Measurements from ENCODE around the gene ZNG1A. TPM values are rescaled to one million over a fixed set of nuclear protein-coding genes. Genes with fewer than 3 reads are reported as not detected.
"Not testable (repeated sequence)": the region's sequence is repeated elsewhere in the genome, so short reads cannot be mapped to it uniquely, and the experiment has no call there.

The ZNG1A gene
- total RNA-seq, 1 experiment from 2014 or later: 34.4 TPM

GRCh38 chr9:98775-99174 is 80.1 kb downstream of the ZNG1A start:
- not testable (repeated sequence) for H3K27me3 ChIP-seq (replicated peaks); H3K27ac ChIP-seq; H3K4me3 ChIP-seq; H3K4me1 ChIP-seq (replicated peaks); H3K9me3 ChIP-seq (replicated peaks); H3K36me3 ChIP-seq; DNase-seq (ENCODE audit: low read depth in 1 of 2, low spot score in 2 of 2)

- H3K4me1 ChIP-seq (replicated peaks); H3K36me3 ChIP-seq; H3K9me3 ChIP-seq (replicated peaks); H3K27ac ChIP-seq; H3K27me3 ChIP-seq (replicated peaks); DNase-seq (ENCODE audit: low read depth in 1 of 2, low spot score in 2 of 2); H3K4me3 ChIP-seq: not testable (repeated sequence)
These were observed 83.9 kb downstream of the ZNG1A start for GRCh38 chr9:94992-95391.

- not testable (repeated sequence) for H3K36me3 ChIP-seq; H3K9me3 ChIP-seq (replicated peaks); H3K4me3 ChIP-seq; DNase-seq (ENCODE audit: low read depth in 1 of 2, low spot score in 2 of 2); H3K4me1 ChIP-seq (replicated peaks); H3K27me3 ChIP-seq (replicated peaks); H3K27ac ChIP-seq
These were observed 84.5 kb downstream of the ZNG1A start for GRCh38 chr9:94323-94722.

- H3K27ac ChIP-seq; H3K9me3 ChIP-seq (replicated peaks); DNase-seq (ENCODE audit: low read depth in 1 of 2, low spot score in 2 of 2); H3K4me3 ChIP-seq; H3K4me1 ChIP-seq (replicated peaks); H3K36me3 ChIP-seq; H3K27me3 ChIP-seq (replicated peaks): not testable (repeated sequence)
These were observed 84.9 kb downstream of the ZNG1A start for GRCh38 chr9:93909-94308.

GRCh38 chr9:90851-91250 is 88.0 kb downstream of the ZNG1A start:
- not testable (repeated sequence) for H3K4me1 ChIP-seq (replicated peaks); DNase-seq (ENCODE audit: low read depth in 1 of 2, low spot score in 2 of 2); H3K36me3 ChIP-seq; H3K9me3 ChIP-seq (replicated peaks); H3K27ac ChIP-seq; H3K27me3 ChIP-seq (replicated peaks); H3K4me3 ChIP-seq

GRCh38 chr9:88396-89037 is 90.3 kb downstream of the ZNG1A start:
- not testable (repeated sequence) for H3K4me3 ChIP-seq; H3K27me3 ChIP-seq (replicated peaks); H3K27ac ChIP-seq; H3K9me3 ChIP-seq (replicated peaks); H3K36me3 ChIP-seq; H3K4me1 ChIP-seq (replicated peaks); DNase-seq (ENCODE audit: low read depth in 1 of 2, low spot score in 2 of 2)

GRCh38 chr9:87860-88259 is 91.0 kb downstream of the ZNG1A start:
- not testable (repeated sequence) for H3K27ac ChIP-seq; DNase-seq (ENCODE audit: low read depth in 1 of 2, low spot score in 2 of 2); H3K27me3 ChIP-seq (replicated peaks); H3K4me1 ChIP-seq (replicated peaks); H3K9me3 ChIP-seq (replicated peaks); H3K36me3 ChIP-seq; H3K4me3 ChIP-seq

GRCh38 chr9:87105-87504 is 91.8 kb downstream of the ZNG1A start:
- not testable (repeated sequence) for H3K36me3 ChIP-seq; H3K27me3 ChIP-seq (replicated peaks); H3K27ac ChIP-seq; H3K4me3 ChIP-seq; DNase-seq (ENCODE audit: low read depth in 1 of 2, low spot score in 2 of 2); H3K9me3 ChIP-seq (replicated peaks); H3K4me1 ChIP-seq (replicated peaks)

- H3K27ac ChIP-seq; H3K4me1 ChIP-seq (replicated peaks); H3K9me3 ChIP-seq (replicated peaks); H3K36me3 ChIP-seq; H3K27me3 ChIP-seq (replicated peaks); DNase-seq (ENCODE audit: low read depth in 1 of 2, low spot score in 2 of 2); H3K4me3 ChIP-seq: not testable (repeated sequence)
These were observed 92.2 kb downstream of the ZNG1A start for GRCh38 chr9:86697-87096.

GRCh38 chr9:82932-83689 is 95.7 kb downstream of the ZNG1A start:
- not testable (repeated sequence) for H3K4me1 ChIP-seq (replicated peaks); H3K4me3 ChIP-seq; H3K36me3 ChIP-seq; H3K27ac ChIP-seq; H3K27me3 ChIP-seq (replicated peaks); H3K9me3 ChIP-seq (replicated peaks); DNase-seq (ENCODE audit: low read depth in 1 of 2, low spot score in 2 of 2)

GRCh38 chr9:78333-78732 is 100.5 kb downstream of the ZNG1A start:
- not testable (repeated sequence) for DNase-seq (ENCODE audit: low read depth in 1 of 2, low spot score in 2 of 2); H3K27me3 ChIP-seq (replicated peaks); H3K4me1 ChIP-seq (replicated peaks); H3K36me3 ChIP-seq; H3K9me3 ChIP-seq (replicated peaks); H3K27ac ChIP-seq; H3K4me3 ChIP-seq

GRCh38 chr9:76389-76788 is 102.5 kb downstream of the ZNG1A start:
- not testable (repeated sequence) for H3K36me3 ChIP-seq; DNase-seq (ENCODE audit: low read depth in 1 of 2, low spot score in 2 of 2); H3K27ac ChIP-seq; H3K4me1 ChIP-seq (replicated peaks); H3K9me3 ChIP-seq (replicated peaks); H3K27me3 ChIP-seq (replicated peaks); H3K4me3 ChIP-seq

GRCh38 chr9:73900-74525 is 104.8 kb downstream of the ZNG1A start:
- not testable (repeated sequence) for H3K27ac ChIP-seq; H3K9me3 ChIP-seq (replicated peaks); H3K4me3 ChIP-seq

GRCh38 chr9:73076-73899 is 105.6 kb downstream of the ZNG1A start:
- not testable (repeated sequence) for H3K27me3 ChIP-seq (replicated peaks); H3K4me3 ChIP-seq; H3K4me1 ChIP-seq (replicated peaks); H3K9me3 ChIP-seq (replicated peaks); H3K36me3 ChIP-seq; H3K27ac ChIP-seq; DNase-seq (ENCODE audit: low read depth in 1 of 2, low spot score in 2 of 2)

More at GRCh38 chr9:73900-74525, 104.8 kb downstream of the ZNG1A start:
- H3K4me1 ChIP-seq (replicated peaks); H3K27me3 ChIP-seq (replicated peaks); H3K36me3 ChIP-seq; DNase-seq (ENCODE audit: low read depth in 1 of 2, low spot score in 2 of 2): not testable (repeated sequence)

Data from SJSA1 (cell line).